ENCODE results near the gene NOMO2.
"Not testable (repeated sequence)": the region's sequence is repeated elsewhere in the genome, so short reads cannot be mapped to it uniquely, and the experiment has no call there.

GRCh38 chr16:18572973-18573372 is 11.1 kb upstream of the NOMO2 start:
- TF ChIP-seq ZBTB33 (IDR thresholded peaks at IDR 0.05); MAX (IDR thresholded peaks at IDR 0.05); CTCF (IDR thresholded peaks at IDR 0.05; ENCODE audit: low read depth, low read length, missing input control); JUND (IDR thresholded peaks at IDR 0.05); REST (IDR thresholded peaks at IDR 0.05); EGR1 (IDR thresholded peaks at IDR 0.05; ENCODE audit: low read depth in 2 of 2); GABPA (IDR thresholded peaks at IDR 0.05 in 1 of 2, conservative IDR thresholded peaks at IDR 0.05 in 1 of 2); YY1 (IDR thresholded peaks at IDR 0.05): not testable (repeated sequence)

Data from liver (tissue), 3 donors.